SK-N-SH treated with all-trans-retinoic acid at 6 μM for 48 hours (cell line): Measurements from ENCODE around the gene REPIN1.

Source experiments
- ATAC-seq: fragments of 200-7000 bp; cut with Tn5 transposase; 3 replicates; pipeline ENCODE4 v1.9.1; 2020; ENCODE audit warnings: mild to moderate bottlenecking, moderate library complexity
- BACH2 ChIP-seq: fragments of 250-450 bp; sonication (Bioruptor Pico); IDR thresholded peaks from 2 replicates; pipeline ENCODE4 v1.9.0; 2021; ENCODE audit warnings: mild to moderate bottlenecking, borderline replicate concordance
- CREB5 ChIP-seq: fragments of 250-450 bp; sonication (Bioruptor Pico); IDR thresholded peaks from 2 replicates; pipeline ENCODE4 v1.5.1; 2020; ENCODE audit warnings: low read depth, mild to moderate bottlenecking, moderate library complexity
- CSDC2 ChIP-seq: fragments of 250-450 bp; sonication (Bioruptor Pico); IDR thresholded peaks from 2 replicates; pipeline ENCODE4 v1.5.0; 2020; ENCODE audit warnings: mild to moderate bottlenecking, moderate library complexity
- ESRRG ChIP-seq: fragments of 250-450 bp; sonication (Bioruptor Pico); IDR thresholded peaks from 2 replicates; pipeline ENCODE4 v1.6.1; 2021; ENCODE audit warnings: mild to moderate bottlenecking
- GLIS3 ChIP-seq: fragments of 250-450 bp; sonication (Bioruptor Pico); IDR thresholded peaks from 2 replicates; pipeline ENCODE4 v1.5.0; 2020; ENCODE audit warnings: mild to moderate bottlenecking, moderate library complexity
- ISL1 ChIP-seq: fragments of 250-450 bp; sonication (Bioruptor Pico); IDR thresholded peaks from 2 replicates; pipeline ENCODE4 v2.1.2; 2022; ENCODE audit warnings: mild to moderate bottlenecking, moderate library complexity
- OSR1 ChIP-seq: fragments of 250-450 bp; sonication (Bioruptor Pico); IDR thresholded peaks from 2 replicates; pipeline ENCODE4 v1.8.0; 2022; ENCODE audit warnings: moderate library complexity, mild to moderate bottlenecking, inconsistent platforms
- RARB ChIP-seq: fragments of 250-450 bp; sonication (Bioruptor Pico); IDR thresholded peaks from 2 replicates; pipeline ENCODE4 v1.8.0; 2021; ENCODE audit warnings: mild to moderate bottlenecking, moderate library complexity
- SNAI2 ChIP-seq: fragments of 250-450 bp; sonication (Bioruptor Pico); IDR thresholded peaks from 2 replicates; pipeline ENCODE4 v1.5.0; 2020; ENCODE audit warnings: mild to moderate bottlenecking, moderate library complexity
- TCF4 ChIP-seq: fragments of 250-450 bp; sonication (Bioruptor Pico); IDR thresholded peaks from 2 replicates; pipeline ENCODE4 v1.8.0; 2021; ENCODE audit warnings: mild to moderate bottlenecking, moderate library complexity, borderline replicate concordance
- TOX ChIP-seq: fragments of 250-450 bp; sonication (Bioruptor Pico); IDR thresholded peaks from 2 replicates; pipeline ENCODE4 v1.8.0; 2021; ENCODE audit warnings: mild to moderate bottlenecking, moderate library complexity, borderline replicate concordance
- TSHZ2 ChIP-seq: fragments of 250-450 bp; sonication (Bioruptor Pico); IDR thresholded peaks from 2 replicates; pipeline ENCODE4 v1.5.0; 2020; ENCODE audit warnings: mild to moderate bottlenecking, moderate library complexity
- ZC3H10 ChIP-seq: fragments of 250-450 bp; sonication (Bioruptor Pico); IDR thresholded peaks from 2 replicates; pipeline ENCODE4 v1.5.1; 2021; ENCODE audit warnings: mild to moderate bottlenecking, moderate library complexity
- ZFP3 ChIP-seq: fragments of 250-450 bp; sonication (Bioruptor Pico); IDR thresholded peaks from 2 replicates; pipeline ENCODE4 v1.5.0; 2020; ENCODE audit warnings: mild to moderate bottlenecking, moderate library complexity
- ZFP30 ChIP-seq: fragments of 450-650 bp; formaldehyde crosslinking; IDR thresholded peaks from 2 replicates; pipeline ENCODE4 v1.5.0; 2022; ENCODE audit warnings: mild to moderate bottlenecking, moderate library complexity
- ZNF565 ChIP-seq: fragments of 450-650 bp; formaldehyde crosslinking; conservative IDR thresholded peaks from 2 replicates; pipeline ENCODE4 v1.5.0; 2020; ENCODE audit warnings: low read depth, mild to moderate bottlenecking, moderate library complexity
- ZNF70 ChIP-seq: fragments of 450-650 bp; formaldehyde crosslinking; IDR thresholded peaks from 2 replicates; pipeline ENCODE4 v1.5.0; 2020; ENCODE audit warnings: mild to moderate bottlenecking, moderate library complexity
- ZNF8 ChIP-seq: fragments of 450-650 bp; formaldehyde crosslinking; IDR thresholded peaks from 2 replicates; pipeline ENCODE4 v1.5.0; 2020; ENCODE audit warnings: mild to moderate bottlenecking, moderate library complexity
- TF ChIP-seq, protein P1 (sequence below): fragments of 250-450 bp; sonication (Bioruptor Pico); IDR thresholded peaks from 2 replicates; pipeline ENCODE4 v1.8.0; 2020; ENCODE audit warnings: mild to moderate bottlenecking, moderate library complexity, borderline replicate concordance

REPIN1 gene

DNA sequence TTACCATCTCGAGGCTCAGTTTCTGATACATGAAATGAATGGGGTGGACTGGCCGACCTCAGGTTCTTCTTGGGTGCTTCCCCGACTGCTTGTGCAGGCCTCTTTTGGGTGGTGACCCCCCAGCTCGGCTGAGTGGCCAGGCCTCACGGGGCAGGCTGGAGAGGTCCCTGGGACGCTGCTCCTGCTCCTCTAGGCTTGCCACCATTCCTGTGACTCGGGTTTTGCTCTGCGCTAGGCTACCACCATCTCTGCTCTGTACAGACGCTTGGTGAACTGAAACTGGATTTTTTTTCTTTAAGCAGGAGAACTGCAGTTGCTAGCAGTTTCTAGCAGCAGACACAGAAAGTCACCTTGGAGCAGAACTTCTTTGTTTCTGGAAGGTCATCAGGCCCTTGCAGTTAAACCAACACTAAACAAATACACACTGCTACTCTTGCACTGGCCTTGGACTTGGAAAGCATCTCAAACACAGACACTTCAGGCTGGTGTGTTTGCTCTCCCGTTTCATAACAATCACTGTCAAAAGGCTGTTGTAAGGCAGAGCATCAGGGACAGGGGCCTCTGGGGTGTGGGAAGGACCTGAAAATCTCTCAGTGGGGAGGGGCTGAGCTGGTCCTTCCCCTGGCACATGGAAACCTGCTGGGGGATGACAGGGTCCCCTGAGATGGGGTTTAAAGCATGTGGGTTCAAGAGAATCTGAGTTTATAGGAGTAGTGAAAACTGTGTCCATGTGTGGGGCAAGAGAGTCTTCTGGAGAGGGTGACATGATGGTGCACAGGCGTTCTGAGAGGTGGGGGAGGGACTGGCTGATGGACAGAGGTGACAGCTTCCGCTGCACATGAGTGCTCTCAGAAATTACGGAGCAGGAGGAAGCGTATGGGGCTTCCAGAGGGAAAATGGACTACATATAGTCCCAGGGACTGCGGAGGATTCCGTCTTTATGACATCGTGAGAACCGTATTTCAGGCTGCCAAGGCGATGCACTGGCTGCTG is 46.8 kb downstream of the REPIN1 start:
- no peak for TF ChIP-seq ZNF565 (CRISPR knock-in tag)
- TF ChIP-seq ZNF70: no peak
- no peak for TF ChIP-seq GLIS3 (CRISPR knock-in tag)
- TF ChIP-seq TOX (CRISPR knock-in tag): no peak
- TF ChIP-seq SNAI2: no peak
- no peak for TF ChIP-seq ZC3H10 (CRISPR knock-in tag)
- no peak for TF ChIP-seq ZFP30 (CRISPR knock-in tag)
- TF ChIP-seq TCF4: no peak
- no peak for TF ChIP-seq ZFP3 (CRISPR knock-in tag)
- TF ChIP-seq, protein P1, sequence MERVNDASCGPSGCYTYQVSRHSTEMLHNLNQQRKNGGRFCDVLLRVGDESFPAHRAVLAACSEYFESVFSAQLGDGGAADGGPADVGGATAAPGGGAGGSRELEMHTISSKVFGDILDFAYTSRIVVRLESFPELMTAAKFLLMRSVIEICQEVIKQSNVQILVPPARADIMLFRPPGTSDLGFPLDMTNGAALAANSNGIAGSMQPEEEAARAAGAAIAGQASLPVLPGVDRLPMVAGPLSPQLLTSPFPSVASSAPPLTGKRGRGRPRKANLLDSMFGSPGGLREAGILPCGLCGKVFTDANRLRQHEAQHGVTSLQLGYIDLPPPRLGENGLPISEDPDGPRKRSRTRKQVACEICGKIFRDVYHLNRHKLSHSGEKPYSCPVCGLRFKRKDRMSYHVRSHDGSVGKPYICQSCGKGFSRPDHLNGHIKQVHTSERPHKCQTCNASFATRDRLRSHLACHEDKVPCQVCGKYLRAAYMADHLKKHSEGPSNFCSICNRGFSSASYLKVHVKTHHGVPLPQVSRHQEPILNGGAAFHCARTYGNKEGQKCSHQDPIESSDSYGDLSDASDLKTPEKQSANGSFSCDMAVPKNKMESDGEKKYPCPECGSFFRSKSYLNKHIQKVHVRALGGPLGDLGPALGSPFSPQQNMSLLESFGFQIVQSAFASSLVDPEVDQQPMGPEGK (CRISPR knock-in tag): no peak
- TF ChIP-seq TSHZ2 (CRISPR knock-in tag): no peak
- ATAC-seq: no peak

GRCh38 chr7:150417239-150417638 is 48.6 kb downstream of the REPIN1 start:
- ATAC-seq: no peak
- no peak for TF ChIP-seq BACH2 (CRISPR knock-in tag)
- no peak for TF ChIP-seq ISL1
- TF ChIP-seq ZNF565 (CRISPR knock-in tag): no peak
- TF ChIP-seq ZNF8 (CRISPR knock-in tag): no peak
- no peak for TF ChIP-seq ZC3H10 (CRISPR knock-in tag)
- TF ChIP-seq ZNF70: no peak
- TF ChIP-seq TSHZ2 (CRISPR knock-in tag): no peak
- no peak for TF ChIP-seq SNAI2
- TF ChIP-seq CREB5 (CRISPR knock-in tag): no peak
- TF ChIP-seq OSR1 (CRISPR knock-in tag): no peak
- TF ChIP-seq CSDC2 (CRISPR knock-in tag): no peak

GRCh38 chr7:150417863-150418262 is 49.2 kb downstream of the REPIN1 start:
- TF ChIP-seq SNAI2 (no peak), ESRRG (CRISPR knock-in tag) (no peak), ZFP30 (CRISPR knock-in tag) (no peak), TCF4 (no peak), RARB (CRISPR knock-in tag) (no peak), ZNF70 (no peak)
- TF ChIP-seq, protein P1 (CRISPR knock-in tag): no peak
- no peak for ATAC-seq
